ENCODE measurements around the gene SEPTIN11. TPM values are rescaled to one million over a fixed set of nuclear protein-coding genes. Genes with fewer than 3 reads are reported as not detected.

Gene SEPTIN11
- total and polyA plus RNA-seq, 2 of the 4 experiments (the other 2 are of a cell fraction): 267 to 573 TPM

GRCh38 chr4:76965866-76966579 lies 16.5 kb downstream of the SEPTIN11 start:
- Histone ChIP-seq H3K9me1 (ENCODE audit: insufficient read depth, low read length) (peaks cover 2% of the 10 kb centered on the region; the same call in 1 of the 2 replicates), H2AK5ac (ENCODE audit: low read depth, low read length) (no peak overlapping the region), H3K4me3 (ENCODE audit: insufficient read depth, low read depth, low read length) (no peak overlapping the region), H3K79me1 (ENCODE audit: low read depth in 1 of 2, low read length in 2 of 2) (peaks cover 4 to 59% of the 10 kb centered on the region in 2 experiments), H4K91ac (ENCODE audit: insufficient read depth, low read depth, low read length) (no peak overlapping the region), H3K18ac (ENCODE audit: low read depth, low read length) (no peak overlapping the region), H3K9ac (ENCODE audit: low read depth, low read length) (no peak overlapping the region), H3K4me2 (ENCODE audit: low read depth, low read length) (no peak overlapping the region), H2BK15ac (ENCODE audit: low read depth, low read length) (no peak overlapping the region), H3K27me3 (ENCODE audit: control insufficient read depth, insufficient read depth, low read length) (no peaks in the 10 kb centered on the region), H4K20me1 (ENCODE audit: insufficient read depth, low read length) (peaks cover 90% of the 10 kb centered on the region), H2BK20ac (ENCODE audit: low read depth, low read length) (no peak overlapping the region), H3K4ac (ENCODE audit: low read depth, low read length) (no peak overlapping the region), H3K14ac (replicated peaks; ENCODE audit: low read depth, low read length) (no peak overlapping the region), H2BK5ac (ENCODE audit: low read depth, low read length, poor library complexity, severe bottlenecking) (no peak overlapping the region), H3K36me3 (ENCODE audit: control insufficient read depth, insufficient read depth, low read length) (peaks cover 2% of the 10 kb centered on the region; the same call in 1 of the 2 replicates), H3K27ac (ENCODE audit: insufficient read depth, low read length) (no peak overlapping the region), H3K4me1 (ENCODE audit: control insufficient read depth, insufficient read depth, low read length) (peaks cover 8% of the 10 kb centered on the region), H2BK120ac (ENCODE audit: low read depth, low read length) (no peak overlapping the region), H3K9me3 (ENCODE audit: control insufficient read depth, insufficient read depth, low read length) (no peaks in the 10 kb centered on the region), H3K56ac (ENCODE audit: extremely low read depth, insufficient read depth, low read length) (no peak overlapping the region), H4K5ac (ENCODE audit: low read depth, low read length) (no peak overlapping the region), H3K23ac (ENCODE audit: low read depth, low read length) (peak overlapping the region; percentile 68; the same call in 1 of the 2 replicates), H2AK9ac (replicated peaks; ENCODE audit: low read depth, low read length, poor library complexity) (no peak overlapping the region), H2AFZ (replicated peaks; ENCODE audit: low read length, poor library complexity) (no peak overlapping the region), H4K8ac (ENCODE audit: low read depth in 2 of 2, low read length in 2 of 2) (no peak overlapping the region)
- intact Hi-C loops (cut with micrococcal nuclease) (no loop called here), in situ Hi-C loops (cut with MboI; ENCODE audit: low sequenced_read_pairs) (no loop called here), dilution Hi-C loops (cut with HindIII; ENCODE audit: low sequenced_read_pairs, unreplicated experiment) (no loop called here)
- TF ChIP-seq RAD21 (IDR thresholded peaks at IDR 0.05; ENCODE audit: low read length): no peak
- no peak for TF ChIP-seq SMC3 (IDR thresholded peaks at IDR 0.05; ENCODE audit: low read depth, low read length)
- no peak for TF ChIP-seq MAFK (IDR thresholded peaks at IDR 0.05; ENCODE audit: low read depth, low read length)
- TF ChIP-seq CEBPB (IDR thresholded peaks at IDR 0.05; ENCODE audit: low read depth, low read length): no peak
- TF ChIP-seq BHLHE40 (IDR thresholded peaks at IDR 0.05; ENCODE audit: low read depth, low read length): no peak
- TF ChIP-seq FOS (IDR thresholded peaks at IDR 0.05; ENCODE audit: low read depth, low read length): no peak
- no TSS peak for BruUV-seq (replicated peaks)
- ChIA-PET POLR2A (ENCODE audit: unreplicated experiment) (interaction anchor here (0.6 kb wide), 1 partner anchor 12 kb away, joined by 5 read pairs; no protein-coding TSS in a partner anchor), CTCF (interaction anchor here (0.5 kb wide), 1 partner anchor 46 kb away, joined by 3 read pairs; no protein-coding TSS in a partner anchor)
- no peak for DNase-seq
- ATAC-seq (ENCODE audit: low read depth): no peak
- WGBS, 2 experiments (ENCODE audit: extremely low coverage in 2 of 2, insufficient read length in 1 of 2): no CpG with 5 or more reads among the region's 2 CpGs

Data from IMR-90 (cell line).